Measurements from ENCODE around the gene EFNA5. TPM values are rescaled to one million over a fixed set of nuclear protein-coding genes. Genes with fewer than 3 reads are reported as not detected.

Gene EFNA5
- total RNA-seq, 2 experiments from 2014 or later, result not detected

GRCh38 chr5:107512029-107512428 is 158.7 kb downstream of the EFNA5 start:
- H3K36me3 Mint-ChIP-seq (ENCODE audit: low read depth), result no peaks in the 10 kb centered on the region
- Histone ChIP-seq H3K4me3 (ENCODE audit: low read length) (no peak overlapping the region), H3K27ac (ENCODE audit: low read depth in 1 of 2, low read length in 2 of 2) (no peak overlapping the region), H3K36me3 (ENCODE audit: insufficient read depth, low read length) (no peaks in the 10 kb centered on the region), H3K27me3 (ENCODE audit: control insufficient read depth in 1 of 2, insufficient read depth in 2 of 2, low read length in 2 of 2) (no peaks in the 10 kb centered on the region), H3K4me1 (ENCODE audit: insufficient read depth, low read length) (no peaks in the 10 kb centered on the region), H3K9me3 (ENCODE audit: control insufficient read depth in 1 of 2, insufficient read depth in 1 of 2, low read length in 2 of 2) (no peaks in the 10 kb centered on the region)
- POLR2A ChIA-PET, result interaction anchor here (0.7 kb wide), 1 partner anchor 107 kb away, joined by 3 read pairs; no protein-coding TSS in a partner anchor
- H3K4me3 Mint-ChIP-seq, result no peak overlapping the region
- ATAC-seq (ENCODE audit: poor library complexity) (no peak), DNase-seq (no peak)
- TF ChIP-seq CTCF (IDR thresholded peaks at IDR 0.05), result no peak
- H3K4me1 Mint-ChIP-seq (ENCODE audit: low read depth), result no peaks in the 10 kb centered on the region
- CTCF ChIA-PET, result no interaction called here
- no peak overlapping the region for H3K27ac Mint-ChIP-seq
- intact Hi-C loops (cut with DNase I, micrococcal nuclease), result no loop called here
- no peaks in the 10 kb centered on the region for H3K9me3 Mint-ChIP-seq
- H3K27me3 Mint-ChIP-seq, result no peaks in the 10 kb centered on the region

GRCh38 chr5:107510125-107510524 is 160.6 kb downstream of the EFNA5 start:
- H3K9me3 ChIP-seq (ENCODE audit: control insufficient read depth in 1 of 2, insufficient read depth in 1 of 2, low read length in 2 of 2), result no peaks in the 10 kb centered on the region
- no peaks in the 10 kb centered on the region for H3K27me3 ChIP-seq (ENCODE audit: control insufficient read depth in 1 of 2, insufficient read depth in 2 of 2, low read length in 2 of 2)
- no peak for DNase-seq
- H3K27ac ChIP-seq (ENCODE audit: low read depth in 1 of 2, low read length in 2 of 2), result no peak overlapping the region
- no peak for TF ChIP-seq CTCF (IDR thresholded peaks at IDR 0.05)
- no peaks in the 10 kb centered on the region for H3K4me1 ChIP-seq (ENCODE audit: insufficient read depth, low read length)
- intact Hi-C loops (cut with DNase I, micrococcal nuclease), result no loop called here
- Mint-ChIP-seq H3K27me3 (peaks cover 11% of the 10 kb centered on the region), H3K27ac (no peak overlapping the region), H3K4me3 (no peak overlapping the region), H3K4me1 (ENCODE audit: low read depth) (no peaks in the 10 kb centered on the region), H3K9me3 (no peaks in the 10 kb centered on the region), H3K36me3 (ENCODE audit: low read depth) (no peaks in the 10 kb centered on the region)
- no peak overlapping the region for H3K4me3 ChIP-seq (ENCODE audit: low read length)
- no peak for ATAC-seq (ENCODE audit: poor library complexity)
- ChIA-PET CTCF (no interaction called here), POLR2A (no interaction called here)
- no peaks in the 10 kb centered on the region for H3K36me3 ChIP-seq (ENCODE audit: insufficient read depth, low read length)

GRCh38 chr5:107508097-107508496 is 162.6 kb downstream of the EFNA5 start:
- Histone ChIP-seq H3K4me1 (ENCODE audit: insufficient read depth, low read length) (no peaks in the 10 kb centered on the region), H3K36me3 (ENCODE audit: insufficient read depth, low read length) (no peaks in the 10 kb centered on the region), H3K9me3 (ENCODE audit: control insufficient read depth in 1 of 2, insufficient read depth in 1 of 2, low read length in 2 of 2) (no peaks in the 10 kb centered on the region), H3K27ac (ENCODE audit: low read depth in 1 of 2, low read length in 2 of 2) (no peak overlapping the region), H3K27me3 (ENCODE audit: control insufficient read depth in 1 of 2, insufficient read depth in 2 of 2, low read length in 2 of 2) (no peaks in the 10 kb centered on the region), H3K4me3 (ENCODE audit: low read length) (no peak overlapping the region)
- H3K27me3 Mint-ChIP-seq, result peaks cover 15% of the 10 kb centered on the region
- intact Hi-C loops (cut with DNase I, micrococcal nuclease), result no loop called here
- H3K4me3 Mint-ChIP-seq, result no peak overlapping the region
- TF ChIP-seq CTCF (IDR thresholded peaks at IDR 0.05), result no peak
- H3K4me1 Mint-ChIP-seq (ENCODE audit: low read depth), result no peaks in the 10 kb centered on the region
- H3K36me3 Mint-ChIP-seq (ENCODE audit: low read depth), result no peaks in the 10 kb centered on the region
- H3K27ac Mint-ChIP-seq, result no peak overlapping the region
- no peak for ATAC-seq (ENCODE audit: poor library complexity)
- ChIA-PET POLR2A (no interaction called here), CTCF (no interaction called here)
- DNase-seq, result no peak
- H3K9me3 Mint-ChIP-seq, result no peaks in the 10 kb centered on the region

All from CD4-positive, alpha-beta T cell (primary cell).